B cell (primary cell): ENCODE results near the gene THSD4. TPM values are rescaled to one million over a fixed set of nuclear protein-coding genes. Genes with fewer than 3 reads are reported as not detected.

ENCODE experiments used
- ATAC-seq: fragments of 200-7000 bp; cut with Tn5 transposase; one replicate; pipeline ENCODE4 v1.10.0; 2021; ENCODE audit warnings: low read depth, mild to moderate bottlenecking, moderate number of reproducible peaks, moderate library complexity
- CTCF ChIA-PET: fragments of 350-600 bp; sonication (Branson Sonifier 250); formaldehyde crosslinking; loops from one replicate; lab custom pipeline; 2021; ENCODE audit warnings: antibody characterized with exemption, inconsistent platforms; lab: Charles Lee
- POLR2A ChIA-PET: fragments of 350-600 bp; sonication (Branson Sonifier 250); formaldehyde crosslinking; loops from one replicate; lab custom pipeline; 2021; ENCODE audit warnings: antibody characterized with exemption; lab: Charles Lee
- DNase-seq: peaks from one replicate; pipeline ENCODE4 v3.0.0; 2013
- H2AFZ ChIP-seq: 2 replicates; pipeline ENCODE4 v1.6.1; 2012; ENCODE audit warnings: mild to moderate bottlenecking, low read depth, low read length; ENCODE audit not compliant: insufficient read depth, poor library complexity, severe bottlenecking
- H3K27ac ChIP-seq, 2 donors: 1 replicate in 1 of 2; 2 replicates in 1 of 2; pipeline ENCODE4 v1.5.1; 2012 to 2013; ENCODE audit warnings: low read length in 2 of 2, mild to moderate bottlenecking in 2 of 2, moderate library complexity in 1 of 2
- H3K27me3 ChIP-seq, 4 experiments: fragments of 200-600 bp in 1 of 4; sonication (generic) in 1 of 4; replicated peaks in 1 of 4; 1 replicate in 2 of 4; 2 replicates in 2 of 4; pipeline versions ENCODE4 v1.6.1 to v1.7.0; 2013 to 2016; ENCODE audit warnings: low read length in 3 of 4, mild to moderate bottlenecking in 2 of 4, mixed read lengths in 1 of 4, moderate library complexity in 1 of 4; ENCODE audit not compliant: insufficient read depth in 4 of 4, control insufficient read depth in 3 of 4; ENCODE audit errors: control extremely low read depth in 1 of 4
- H3K36me3 ChIP-seq, 2 experiments: replicated peaks in 1 of 2; 1 replicate in 1 of 2; 2 replicates in 1 of 2; pipeline versions ENCODE4 v1.6.1 to v1.7.1; 2013; ENCODE audit warnings: low read length in 1 of 2; ENCODE audit not compliant: insufficient read depth in 2 of 2, control insufficient read depth in 1 of 2; ENCODE audit errors: control extremely low read depth in 1 of 2, extremely low read depth in 1 of 2
- H3K4me1 ChIP-seq, 2 donors: fragments of 200-600 bp in 1 of 2; sonication (generic) in 1 of 2; 1 replicate in 1 of 2; 2 replicates in 1 of 2; pipeline versions ENCODE4 v1.5.1 to v1.6.1; 2013 to 2017; ENCODE audit warnings: low read length in 2 of 2; ENCODE audit not compliant: control insufficient read depth in 2 of 2, insufficient read depth in 2 of 2
- H3K4me2 ChIP-seq: replicated peaks from 2 replicates; pipeline ENCODE3; 2012; ENCODE audit warnings: mild to moderate bottlenecking, low read depth, low read length; ENCODE audit not compliant: poor library complexity, severe bottlenecking
- H3K4me3 ChIP-seq, 5 experiments: fragments of 200-600 bp in 1 of 5; sonication (generic) in 1 of 5; 1 replicate in 3 of 5; 2 replicates in 2 of 5; pipeline versions ENCODE4 v1.5.1 to v1.7.0; 2011 to 2016; ENCODE audit warnings: low read length in 4 of 5, mild to moderate bottlenecking in 4 of 5, low read depth in 2 of 5, control low read depth in 1 of 5, moderate library complexity in 1 of 5; ENCODE audit not compliant: insufficient read depth in 1 of 5; ENCODE audit errors: control extremely low read depth in 1 of 5, extremely low read depth in 1 of 5
- H3K79me2 ChIP-seq: fragments of 200-600 bp; sonication (generic); one replicate; pipeline ENCODE4 v1.6.0; 2016; ENCODE audit warnings: low read length; ENCODE audit not compliant: control insufficient read depth, insufficient read depth
- H3K9ac ChIP-seq: fragments of 200-600 bp; sonication (generic); 2 replicates; pipeline ENCODE4 v1.6.1; 2017; ENCODE audit warnings: mild to moderate bottlenecking, low read length, moderate library complexity
- H3K9me3 ChIP-seq, 3 donors: one replicate each; pipeline versions ENCODE4 v1.6.1 to v1.7.1; 2013; ENCODE audit warnings: low read length in 2 of 3; ENCODE audit not compliant: control insufficient read depth in 2 of 3, insufficient read depth in 1 of 3; ENCODE audit errors: control extremely low read depth in 1 of 3
- H4K20me1 ChIP-seq: 2 replicates; pipeline ENCODE4 v1.6.0; 2012; ENCODE audit warnings: mild to moderate bottlenecking, low read length; ENCODE audit not compliant: insufficient read depth, control insufficient read depth, poor library complexity, severe bottlenecking
- H3K27ac Mint-ChIP-seq: one replicate; pipeline ENCODE4 v1.8.0; 2021; ENCODE audit warnings: mixed read lengths
- H3K27me3 Mint-ChIP-seq: one replicate; pipeline ENCODE4 v1.8.0; 2021; ENCODE audit warnings: mixed read lengths
- H3K4me1 Mint-ChIP-seq: one replicate; pipeline ENCODE4 v1.8.0; 2021; ENCODE audit warnings: mixed read lengths
- H3K4me3 Mint-ChIP-seq: one replicate; pipeline ENCODE4 v1.8.0; 2021; ENCODE audit warnings: mixed read lengths
- H3K9me3 Mint-ChIP-seq: one replicate; pipeline ENCODE4 v1.8.0; 2022; ENCODE audit warnings: mixed read lengths; ENCODE audit not compliant: insufficient read depth
- EZH2 ChIP-seq: IDR thresholded peaks from 2 replicates; pipeline ENCODE4 v1.6.1; 2012; ENCODE audit warnings: borderline replicate concordance, low read depth, mild to moderate bottlenecking, moderate library complexity, low read length; ENCODE audit not compliant: insufficient read depth, poor library complexity, severe bottlenecking
- WGBS: methylation state at CpG from one replicate; pipeline ENCODE4 v1.1.5; 2013; ENCODE audit warnings: missing lambda C conversion rate; ENCODE audit not compliant: insufficient coverage; 5-methylcytosine and 5-hydroxymethylcytosine counted together
- intact Hi-C: fragments of 100-400 bp; cut with micrococcal nuclease; formaldehyde crosslinking; loops from one replicate; pipeline ENCODE4 v1.10.0; 2022
- polyA plus RNA-seq: library from polyadenylated mRNA; depleted of rRNA; stranded (reverse); fragments of >200 nt; gene quantifications from 2 replicates; pipeline ENCODE4 v1.2.3, GENCODE V29; 2012
- total RNA-seq, 2 donors: library from RNA; stranded (reverse); fragments of 120-200 nt in 1 of 2; gene quantifications; 1 replicate in 1 of 2; 2 replicates in 1 of 2; pipeline versions ENCODE4 v1.2.3 to v1.2.4, GENCODE V29; 2013 to 2022
- TF ChIP-seq, protein P1 (sequence below): fragments of 200-600 bp; IDR thresholded peaks from one replicate; pipeline ENCODE4 v1.8.0; 2022; ENCODE audit warnings: antibody characterized with exemption, mild to moderate bottlenecking

Gene THSD4
- total and polyA plus RNA-seq, 2 donors (not counting 1 experiment from before 2014, with no cell fraction given) = not detected

- DNase-seq (no peak), ATAC-seq (no peak)
- Histone ChIP-seq H3K79me2 (no peaks in the 10 kb centered on the region), H3K36me3 (no peaks in the 10 kb centered on the region), H3K27me3 (no peaks in the 10 kb centered on the region), H3K9me3 (no peaks in the 10 kb centered on the region), H3K4me3 (no peak overlapping the region), H3K4me1 (no peaks in the 10 kb centered on the region), H2AFZ (no peak overlapping the region), H4K20me1 (no peaks in the 10 kb centered on the region), H3K4me2 (no peak overlapping the region), H3K9ac (no peak overlapping the region), H3K27ac (no peak overlapping the region)
- H3K4me1 Mint-ChIP-seq = no peaks in the 10 kb centered on the region
- H3K9me3 Mint-ChIP-seq = no peaks in the 10 kb centered on the region
- H3K27ac Mint-ChIP-seq = no peak overlapping the region
- ChIA-PET CTCF (interaction anchor here (1.1 kb wide), 1 partner anchor 9 kb away, joined by 3 read pairs; no protein-coding TSS in a partner anchor), POLR2A (no interaction called here)
- H3K27me3 Mint-ChIP-seq = peaks cover 8% of the 10 kb centered on the region
- TF ChIP-seq, protein P1, sequence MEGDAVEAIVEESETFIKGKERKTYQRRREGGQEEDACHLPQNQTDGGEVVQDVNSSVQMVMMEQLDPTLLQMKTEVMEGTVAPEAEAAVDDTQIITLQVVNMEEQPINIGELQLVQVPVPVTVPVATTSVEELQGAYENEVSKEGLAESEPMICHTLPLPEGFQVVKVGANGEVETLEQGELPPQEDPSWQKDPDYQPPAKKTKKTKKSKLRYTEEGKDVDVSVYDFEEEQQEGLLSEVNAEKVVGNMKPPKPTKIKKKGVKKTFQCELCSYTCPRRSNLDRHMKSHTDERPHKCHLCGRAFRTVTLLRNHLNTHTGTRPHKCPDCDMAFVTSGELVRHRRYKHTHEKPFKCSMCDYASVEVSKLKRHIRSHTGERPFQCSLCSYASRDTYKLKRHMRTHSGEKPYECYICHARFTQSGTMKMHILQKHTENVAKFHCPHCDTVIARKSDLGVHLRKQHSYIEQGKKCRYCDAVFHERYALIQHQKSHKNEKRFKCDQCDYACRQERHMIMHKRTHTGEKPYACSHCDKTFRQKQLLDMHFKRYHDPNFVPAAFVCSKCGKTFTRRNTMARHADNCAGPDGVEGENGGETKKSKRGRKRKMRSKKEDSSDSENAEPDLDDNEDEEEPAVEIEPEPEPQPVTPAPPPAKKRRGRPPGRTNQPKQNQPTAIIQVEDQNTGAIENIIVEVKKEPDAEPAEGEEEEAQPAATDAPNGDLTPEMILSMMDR = no peak
- no peak for TF ChIP-seq EZH2
- 100% methylated on average over 1 of the region's 2 CpGs for WGBS
- intact Hi-C loops = no loop called here
- H3K4me3 Mint-ChIP-seq = no peak overlapping the region
Observed at GRCh38 chr15:71323584-71323983, 208.3 kb downstream of the THSD4 start.

GRCh38 chr15:71325481-71325880 is 210.2 kb downstream of the THSD4 start:
- intact Hi-C loops = no loop called here
- no peak for ATAC-seq

More at GRCh38 chr15:71325481-71325880, 210.2 kb downstream of the THSD4 start:
- Mint-ChIP-seq H3K9me3 (no peaks in the 10 kb centered on the region), H3K27me3 (peaks cover under 1% of the 10 kb centered on the region), H3K4me3 (no peak overlapping the region), H3K4me1 (no peaks in the 10 kb centered on the region), H3K27ac (no peak overlapping the region)
- WGBS = no CpG with 5 or more reads among the region's 1 CpG
- Histone ChIP-seq H2AFZ (no peak overlapping the region), H3K4me3 (no peak overlapping the region), H3K27me3 (no peaks in the 10 kb centered on the region), H4K20me1 (no peaks in the 10 kb centered on the region), H3K4me2 (no peak overlapping the region), H3K4me1 (no peaks in the 10 kb centered on the region), H3K9me3 (no peaks in the 10 kb centered on the region), H3K79me2 (no peaks in the 10 kb centered on the region), H3K9ac (no peak overlapping the region), H3K36me3 (no peaks in the 10 kb centered on the region), H3K27ac (no peak overlapping the region)
- no peak for DNase-seq
- POLR2A ChIA-PET = no interaction called here
- TF ChIP-seq, protein P1 = no peak
- no peak for TF ChIP-seq EZH2
- CTCF ChIA-PET = no interaction called here
